ENCODE data around the gene P4HA1. TPM values are rescaled to one million over a fixed set of nuclear protein-coding genes. Genes with fewer than 3 reads are reported as not detected.
A peak's percentile ranks its signal among the peaks of the same experiment; 100 is the strongest.
"Not testable (repeated sequence)": the region's sequence is repeated elsewhere in the genome, so short reads cannot be mapped to it uniquely, and the experiment has no call there.

Gene P4HA1
- polyA plus RNA-seq, 1 donor from 2014 or later, result 24.2 TPM

DNA sequence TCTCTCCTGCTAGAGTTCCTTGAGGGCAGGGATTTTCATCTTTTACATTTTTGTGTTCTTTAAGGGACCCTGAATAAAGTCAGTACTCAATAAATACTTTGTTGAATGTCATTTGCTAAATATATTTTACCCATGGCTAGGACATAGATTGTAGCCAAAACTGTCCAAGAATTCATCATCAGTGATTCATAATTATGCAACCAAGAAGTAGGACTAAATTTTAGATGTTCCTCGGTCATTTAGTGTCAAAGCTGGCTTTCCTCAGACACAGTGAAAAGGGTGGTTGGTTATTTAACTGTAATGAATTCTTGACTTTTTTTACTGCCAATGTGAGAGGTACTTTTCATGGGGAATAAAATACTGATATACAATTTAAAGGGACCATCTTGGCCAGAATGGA is 16.9 kb upstream of the P4HA1 start:
- no peak overlapping the region for H3K27ac ChIP-seq (ENCODE audit: low read length)

DNA sequence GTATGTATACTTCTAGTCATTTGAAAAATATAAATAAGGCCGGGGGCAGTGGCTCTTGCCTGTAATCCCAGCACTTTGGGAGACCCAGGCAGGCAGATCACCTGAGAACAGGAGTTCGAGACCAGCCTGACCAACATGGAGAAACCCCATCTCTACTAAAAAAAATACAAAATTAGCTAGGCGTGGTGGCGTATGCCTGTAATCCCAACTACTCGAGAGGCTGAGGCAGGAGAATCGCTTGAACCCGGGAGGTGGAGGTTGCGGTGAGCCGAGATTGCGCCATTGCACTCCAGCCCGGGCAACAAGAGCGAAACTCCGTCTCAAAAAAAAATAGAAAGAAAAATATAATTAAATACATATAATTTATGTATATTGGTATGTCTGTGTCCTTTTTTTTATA is 15.4 kb upstream of the P4HA1 start:
- not testable (repeated sequence) for H3K27me3 ChIP-seq (ENCODE audit: insufficient read depth, low read depth, low read length); H3K9me3 ChIP-seq (ENCODE audit: low read length); H3K79me2 ChIP-seq (replicated peaks; ENCODE audit: insufficient read depth, low read length); H3K4me3 ChIP-seq (ENCODE audit: low read length); H3K4me2 ChIP-seq (ENCODE audit: low read length); H4K20me1 ChIP-seq (ENCODE audit: insufficient read depth); H3K36me3 ChIP-seq (ENCODE audit: insufficient read depth, low read length); H3K9ac ChIP-seq (ENCODE audit: low read length); H3K27ac ChIP-seq (ENCODE audit: low read length); H2AFZ ChIP-seq (ENCODE audit: low read depth, low read length); H3K9me2 ChIP-seq (ENCODE audit: insufficient read depth, low read length); H3F3A ChIP-seq (ENCODE audit: insufficient read depth, low read length, poor library complexity, severe bottlenecking)

More for the DNA sequence above, 16.9 kb upstream of the P4HA1 start:
- Histone ChIP-seq H3K9ac (ENCODE audit: low read length) (no peak overlapping the region), H3K27me3 (ENCODE audit: insufficient read depth, low read depth, low read length) (no peaks in the 10 kb centered on the region), H3K4me2 (ENCODE audit: low read length) (no peak overlapping the region), H3K79me2 (replicated peaks; ENCODE audit: insufficient read depth, low read length) (no peaks in the 10 kb centered on the region), H3K36me3 (ENCODE audit: insufficient read depth, low read length) (no peaks in the 10 kb centered on the region), H3K4me3 (ENCODE audit: low read length) (no peak overlapping the region), H4K20me1 (ENCODE audit: insufficient read depth) (no peaks in the 10 kb centered on the region), H3F3A (ENCODE audit: insufficient read depth, low read length, poor library complexity, severe bottlenecking) (no peaks in the 10 kb centered on the region), H3K9me3 (ENCODE audit: low read length) (no peaks in the 10 kb centered on the region), H2AFZ (ENCODE audit: low read depth, low read length) (no peak overlapping the region), H3K9me2 (ENCODE audit: insufficient read depth, low read length) (no peaks in the 10 kb centered on the region)
- TF ChIP-seq, protein P1, sequence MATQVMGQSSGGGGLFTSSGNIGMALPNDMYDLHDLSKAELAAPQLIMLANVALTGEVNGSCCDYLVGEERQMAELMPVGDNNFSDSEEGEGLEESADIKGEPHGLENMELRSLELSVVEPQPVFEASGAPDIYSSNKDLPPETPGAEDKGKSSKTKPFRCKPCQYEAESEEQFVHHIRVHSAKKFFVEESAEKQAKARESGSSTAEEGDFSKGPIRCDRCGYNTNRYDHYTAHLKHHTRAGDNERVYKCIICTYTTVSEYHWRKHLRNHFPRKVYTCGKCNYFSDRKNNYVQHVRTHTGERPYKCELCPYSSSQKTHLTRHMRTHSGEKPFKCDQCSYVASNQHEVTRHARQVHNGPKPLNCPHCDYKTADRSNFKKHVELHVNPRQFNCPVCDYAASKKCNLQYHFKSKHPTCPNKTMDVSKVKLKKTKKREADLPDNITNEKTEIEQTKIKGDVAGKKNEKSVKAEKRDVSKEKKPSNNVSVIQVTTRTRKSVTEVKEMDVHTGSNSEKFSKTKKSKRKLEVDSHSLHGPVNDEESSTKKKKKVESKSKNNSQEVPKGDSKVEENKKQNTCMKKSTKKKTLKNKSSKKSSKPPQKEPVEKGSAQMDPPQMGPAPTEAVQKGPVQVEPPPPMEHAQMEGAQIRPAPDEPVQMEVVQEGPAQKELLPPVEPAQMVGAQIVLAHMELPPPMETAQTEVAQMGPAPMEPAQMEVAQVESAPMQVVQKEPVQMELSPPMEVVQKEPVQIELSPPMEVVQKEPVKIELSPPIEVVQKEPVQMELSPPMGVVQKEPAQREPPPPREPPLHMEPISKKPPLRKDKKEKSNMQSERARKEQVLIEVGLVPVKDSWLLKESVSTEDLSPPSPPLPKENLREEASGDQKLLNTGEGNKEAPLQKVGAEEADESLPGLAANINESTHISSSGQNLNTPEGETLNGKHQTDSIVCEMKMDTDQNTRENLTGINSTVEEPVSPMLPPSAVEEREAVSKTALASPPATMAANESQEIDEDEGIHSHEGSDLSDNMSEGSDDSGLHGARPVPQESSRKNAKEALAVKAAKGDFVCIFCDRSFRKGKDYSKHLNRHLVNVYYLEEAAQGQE (IDR thresholded peaks at IDR 0.05; ENCODE audit: borderline replicate concordance), result no peak
- no peak for TF ChIP-seq SMC3 (conservative IDR thresholded peaks at IDR 0.05; ENCODE audit: poor library complexity)
- no peak for TF ChIP-seq MXI1 (conservative IDR thresholded peaks at IDR 0.05; ENCODE audit: poor library complexity, severe bottlenecking)
- no peak for TF ChIP-seq TAF1 (IDR thresholded peaks at IDR 0.05; ENCODE audit: low read depth)
- no peak for TF ChIP-seq EP300 (conservative IDR thresholded peaks at IDR 0.05; ENCODE audit: poor library complexity, severe bottlenecking)
- TF ChIP-seq EZH2 (IDR thresholded peaks at IDR 0.05; ENCODE audit: borderline replicate concordance, insufficient read depth, low read length, poor library complexity, severe bottlenecking), result no peak
- TF ChIP-seq POLR2AphosphoS5 (IDR thresholded peaks at IDR 0.05), result no peak
- no peak for TF ChIP-seq RAD21 (conservative IDR thresholded peaks at IDR 0.05)
- TF ChIP-seq, protein P2, sequence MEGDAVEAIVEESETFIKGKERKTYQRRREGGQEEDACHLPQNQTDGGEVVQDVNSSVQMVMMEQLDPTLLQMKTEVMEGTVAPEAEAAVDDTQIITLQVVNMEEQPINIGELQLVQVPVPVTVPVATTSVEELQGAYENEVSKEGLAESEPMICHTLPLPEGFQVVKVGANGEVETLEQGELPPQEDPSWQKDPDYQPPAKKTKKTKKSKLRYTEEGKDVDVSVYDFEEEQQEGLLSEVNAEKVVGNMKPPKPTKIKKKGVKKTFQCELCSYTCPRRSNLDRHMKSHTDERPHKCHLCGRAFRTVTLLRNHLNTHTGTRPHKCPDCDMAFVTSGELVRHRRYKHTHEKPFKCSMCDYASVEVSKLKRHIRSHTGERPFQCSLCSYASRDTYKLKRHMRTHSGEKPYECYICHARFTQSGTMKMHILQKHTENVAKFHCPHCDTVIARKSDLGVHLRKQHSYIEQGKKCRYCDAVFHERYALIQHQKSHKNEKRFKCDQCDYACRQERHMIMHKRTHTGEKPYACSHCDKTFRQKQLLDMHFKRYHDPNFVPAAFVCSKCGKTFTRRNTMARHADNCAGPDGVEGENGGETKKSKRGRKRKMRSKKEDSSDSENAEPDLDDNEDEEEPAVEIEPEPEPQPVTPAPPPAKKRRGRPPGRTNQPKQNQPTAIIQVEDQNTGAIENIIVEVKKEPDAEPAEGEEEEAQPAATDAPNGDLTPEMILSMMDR (IDR thresholded peaks at IDR 0.05; ENCODE audit: poor library complexity, severe bottlenecking), result no peak

DNA sequence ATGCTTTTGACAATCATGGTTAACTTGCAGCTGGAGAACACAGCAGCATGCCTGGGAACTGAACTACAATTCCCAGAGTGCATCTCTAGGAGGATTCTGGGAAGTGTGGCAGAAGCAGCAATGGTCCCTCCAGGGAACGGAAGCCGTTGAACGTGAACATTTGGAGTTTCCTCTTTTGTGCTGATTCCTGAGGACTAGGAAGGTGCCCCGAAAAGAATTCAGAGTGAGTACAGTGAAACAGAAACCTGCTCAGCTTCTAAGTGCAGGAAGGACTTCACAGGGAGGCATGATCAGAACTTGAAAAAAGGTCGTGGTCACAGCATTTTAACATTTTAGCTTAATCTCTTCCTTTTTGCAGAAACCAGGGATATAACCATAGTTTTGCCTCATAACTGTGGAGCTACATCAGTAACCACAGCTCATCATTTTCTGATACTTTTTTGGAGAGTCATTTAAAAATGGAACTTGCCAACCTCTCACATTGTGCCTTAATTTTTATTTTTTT is 13.7 kb upstream of the P4HA1 start, which contains the start of gene NUDT13:
Gene NUDT13, plus strand, starts transcription at position 111 of the 505 bp plus-strand sequence. CDS start 3,911 bp downstream, outside the sequence.
- H3K4me2 ChIP-seq (ENCODE audit: low read length), result no peak within 1 kb of the TSS
- no peaks in the 10 kb centered on the region for H3K36me3 ChIP-seq (ENCODE audit: insufficient read depth, low read length)
- no peaks in the 10 kb centered on the region for H3K9me3 ChIP-seq (ENCODE audit: low read length)
- H3K27me3 ChIP-seq (ENCODE audit: insufficient read depth, low read depth, low read length), result no peaks in the 10 kb centered on the region
- no peaks in the 10 kb centered on the region for H3K9me2 ChIP-seq (ENCODE audit: insufficient read depth, low read length)
- H3K27ac ChIP-seq (ENCODE audit: low read length), result no peak within 1 kb of the TSS
- no peaks in the 10 kb centered on the region for H3K79me2 ChIP-seq (replicated peaks; ENCODE audit: insufficient read depth, low read length)
- H3K9ac ChIP-seq (ENCODE audit: low read length), result peak within 1 kb of the TSS; percentile 33
- peak within 1 kb of the TSS; percentile 58 for H3K4me3 ChIP-seq (ENCODE audit: low read length)
- no peak within 1 kb of the TSS for H2AFZ ChIP-seq (ENCODE audit: low read depth, low read length)
- no peaks in the 10 kb centered on the region for H4K20me1 ChIP-seq (ENCODE audit: insufficient read depth)
- no peaks in the 10 kb centered on the region for H3F3A ChIP-seq (ENCODE audit: insufficient read depth, low read length, poor library complexity, severe bottlenecking)
- peak; percentile 64 for TF ChIP-seq POLR2AphosphoS5 (IDR thresholded peaks at IDR 0.05)
- no peak for TF ChIP-seq TAF1 (IDR thresholded peaks at IDR 0.05; ENCODE audit: low read depth)

DNA sequence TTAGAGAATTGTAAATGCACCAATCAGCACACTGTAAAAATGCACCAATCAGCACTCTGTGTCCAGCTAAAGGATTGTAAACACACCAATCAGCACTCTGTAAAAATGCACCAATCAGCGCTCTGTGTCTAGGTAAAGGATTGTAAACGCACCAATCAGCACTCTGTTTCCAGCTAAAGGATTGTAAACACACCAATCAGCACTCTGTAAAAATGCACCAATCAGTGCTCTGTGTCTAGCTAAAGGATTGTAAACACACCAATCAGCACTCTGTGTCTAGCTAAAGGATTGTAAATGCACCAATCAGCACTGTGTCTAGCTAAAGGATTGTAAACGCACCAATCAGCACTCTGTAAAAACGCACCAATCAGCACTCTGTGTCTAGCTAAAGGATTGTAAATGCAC is 12.6 kb upstream of the P4HA1 start:
- H3K4me3 ChIP-seq (ENCODE audit: low read length); H3K4me2 ChIP-seq (ENCODE audit: low read length); H3F3A ChIP-seq (ENCODE audit: insufficient read depth, low read length, poor library complexity, severe bottlenecking); H3K79me2 ChIP-seq (replicated peaks; ENCODE audit: insufficient read depth, low read length); H3K27ac ChIP-seq (ENCODE audit: low read length); H3K9me2 ChIP-seq (ENCODE audit: insufficient read depth, low read length); H3K36me3 ChIP-seq (ENCODE audit: insufficient read depth, low read length); H2AFZ ChIP-seq (ENCODE audit: low read depth, low read length); H3K9me3 ChIP-seq (ENCODE audit: low read length); H3K9ac ChIP-seq (ENCODE audit: low read length); H3K27me3 ChIP-seq (ENCODE audit: insufficient read depth, low read depth, low read length); H4K20me1 ChIP-seq (ENCODE audit: insufficient read depth): not testable (repeated sequence)
